Adrenal gland (tissue), 12 donors: ENCODE data around the gene MOSPD2. TPM values are rescaled to one million over a fixed set of nuclear protein-coding genes. Genes with fewer than 3 reads are reported as not detected.

Experiments
- DNase-seq, 7 donors: peaks; one replicate each; pipeline ENCODE4 v3.0.0-alpha.2; 2019 to 2020
- H3K27ac ChIP-seq, 5 donors: fragments of 200-600 bp; sonication (generic) in 4 of 5; 1 replicate in 3 of 5; 2 replicates in 2 of 5; pipeline versions ENCODE4 v1.5.1 to v1.8.0; 2016 to 2020; ENCODE audit warnings: mild to moderate bottlenecking in 1 of 5
- H3K27me3 ChIP-seq: fragments of 200-600 bp; 2 replicates; pipeline ENCODE4 v1.8.0; 2021
- H3K36me3 ChIP-seq, 2 donors: fragments of 200-600 bp; replicated peaks in 1 of 2; 1 replicate in 1 of 2; 2 replicates in 1 of 2; pipeline versions ENCODE4 v1.5.1 to v1.8.0; 2018 to 2022
- H3K4me1 ChIP-seq, 2 donors: fragments of 200-600 bp; replicated peaks in 1 of 2; 1 replicate in 1 of 2; 2 replicates in 1 of 2; pipeline versions ENCODE4 v1.5.1 to v1.8.0; 2018 to 2021
- H3K4me3 ChIP-seq, 4 donors: fragments of 200-600 bp; sonication (generic) in 3 of 4; one replicate each; pipeline ENCODE4 v1.5.1; 2016 to 2018
- H3K9me3 ChIP-seq, 3 donors: fragments of 200-600 bp; sonication (generic) in 1 of 3; replicated peaks in 1 of 3; 1 replicate in 2 of 3; 2 replicates in 1 of 3; pipeline versions ENCODE4 v1.5.1 to v1.8.0; 2016 to 2021
- POLR2A ChIP-seq, 2 donors: fragments of 450-650 bp; IDR thresholded peaks; one replicate each; pipeline ENCODE4 v1.6.1; 2017; ENCODE audit warnings: antibody characterized with exemption in 2 of 2, mild to moderate bottlenecking in 2 of 2, moderate library complexity in 1 of 2
- WGBS, 4 donors: extraction: QIAGEN DNeasy Blood & Tissue Kit in 2 of 4; methylation state at CpG; one replicate each; pipeline versions ENCODE4 v1.1.5 to v1.1.7; 2013 to 2017; 5-methylcytosine and 5-hydroxymethylcytosine counted together
- intact Hi-C, 2 donors: fragments of 100-400 bp; cut with DNase I; formaldehyde crosslinking; loops; one replicate each; pipeline versions ENCODE4 v1.14.1 to v1.15.0; 2022 to 2023
- polyA plus RNA-seq, 3 donors: library from polyadenylated mRNA; stranded (reverse); fragments of 200-250 nt in 2 of 3; fragments of 350-450 nt in 1 of 3; fragmentation: Illumina TruSeq in 1 of 3; extraction: RNeasy Lipid Tissue Mini Kit (QIAGEN cat#74804) in 1 of 3; gene quantifications; one replicate each; pipeline ENCODE4 v1.2.3, GENCODE V29; 2013 to 2014
- total RNA-seq, 9 donors: library from RNA; depleted of rRNA in 4 of 9; stranded (reverse); fragments of >200 nt in 4 of 9; fragments of 120-200 nt in 1 of 9; fragmentation: NEBNext Ultra II Directional in 1 of 9; extraction: Animal tissue kit (Norgen Biotek cat#: 25700) in 1 of 9; gene quantifications; one replicate each; pipeline versions ENCODE4 v1.1.0 to v1.2.4, GENCODE V29; 2013 to 2023
- TF ChIP-seq, protein P1 (sequence below), 6 experiments: fragments of 450-650 bp in 4 of 6; fragments of 200-600 bp in 2 of 6; sonication (generic) in 1 of 6; IDR thresholded peaks; 1 replicate in 5 of 6; 2 replicates in 1 of 6; pipeline versions ENCODE4 v1.5.1 to v1.8.0; 2016 to 2021; ENCODE audit warnings: antibody characterized with exemption in 6 of 6, mild to moderate bottlenecking in 2 of 6, moderate library complexity in 1 of 6
- donor health status: healthy with polysubstance abuse.
- donor health status: Bipolar disorder and iron deficiency.
- donor health status: DM: yes; HTN: yes; CAD: no.
- donor health status: DM: no; HTN: no; CAD: no.
- donor health status: DM: no; HTN: no; CAD: no.
- donor health status: DM: yes; HTN: yes; CAD: no.

MOSPD2 gene
- total and polyA plus RNA-seq, 12 donors = 2.8 to 29.0 (median 12.4) TPM

DNA sequence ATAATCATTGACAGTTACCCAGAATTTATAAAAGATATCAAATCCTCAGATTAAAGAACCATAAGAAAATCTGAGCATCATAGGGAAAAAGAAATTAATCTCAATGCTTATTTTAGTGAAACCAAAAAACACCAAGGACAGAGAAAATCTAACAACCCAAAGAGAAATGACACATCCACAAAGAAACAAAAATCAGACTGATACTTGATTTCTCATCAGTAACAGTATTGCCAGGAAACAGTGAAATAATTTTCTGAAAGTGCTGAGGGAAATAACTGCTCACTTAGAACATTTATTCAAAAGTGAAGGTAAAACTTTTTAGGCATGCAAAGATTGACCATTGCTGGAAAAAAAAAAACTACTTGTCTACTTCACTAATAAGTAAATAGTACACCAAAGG is 10.6 kb downstream of the MOSPD2 start:
- no peaks in the 10 kb centered on the region for H3K27me3 ChIP-seq
- H3K4me3 ChIP-seq = no peak overlapping the region
- TF ChIP-seq POLR2A (IDR thresholded peaks at IDR 0.05) = no peak
- TF ChIP-seq, protein P1, sequence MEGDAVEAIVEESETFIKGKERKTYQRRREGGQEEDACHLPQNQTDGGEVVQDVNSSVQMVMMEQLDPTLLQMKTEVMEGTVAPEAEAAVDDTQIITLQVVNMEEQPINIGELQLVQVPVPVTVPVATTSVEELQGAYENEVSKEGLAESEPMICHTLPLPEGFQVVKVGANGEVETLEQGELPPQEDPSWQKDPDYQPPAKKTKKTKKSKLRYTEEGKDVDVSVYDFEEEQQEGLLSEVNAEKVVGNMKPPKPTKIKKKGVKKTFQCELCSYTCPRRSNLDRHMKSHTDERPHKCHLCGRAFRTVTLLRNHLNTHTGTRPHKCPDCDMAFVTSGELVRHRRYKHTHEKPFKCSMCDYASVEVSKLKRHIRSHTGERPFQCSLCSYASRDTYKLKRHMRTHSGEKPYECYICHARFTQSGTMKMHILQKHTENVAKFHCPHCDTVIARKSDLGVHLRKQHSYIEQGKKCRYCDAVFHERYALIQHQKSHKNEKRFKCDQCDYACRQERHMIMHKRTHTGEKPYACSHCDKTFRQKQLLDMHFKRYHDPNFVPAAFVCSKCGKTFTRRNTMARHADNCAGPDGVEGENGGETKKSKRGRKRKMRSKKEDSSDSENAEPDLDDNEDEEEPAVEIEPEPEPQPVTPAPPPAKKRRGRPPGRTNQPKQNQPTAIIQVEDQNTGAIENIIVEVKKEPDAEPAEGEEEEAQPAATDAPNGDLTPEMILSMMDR (IDR thresholded peaks at IDR 0.05) = no peak
- H3K9me3 ChIP-seq = no peaks in the 10 kb centered on the region
- H3K4me1 ChIP-seq = no peaks in the 10 kb centered on the region
- H3K27ac ChIP-seq = no peak overlapping the region
- intact Hi-C loops = no loop called here
- DNase-seq = no peak
- H3K36me3 ChIP-seq = no peaks in the 10 kb centered on the region

DNA sequence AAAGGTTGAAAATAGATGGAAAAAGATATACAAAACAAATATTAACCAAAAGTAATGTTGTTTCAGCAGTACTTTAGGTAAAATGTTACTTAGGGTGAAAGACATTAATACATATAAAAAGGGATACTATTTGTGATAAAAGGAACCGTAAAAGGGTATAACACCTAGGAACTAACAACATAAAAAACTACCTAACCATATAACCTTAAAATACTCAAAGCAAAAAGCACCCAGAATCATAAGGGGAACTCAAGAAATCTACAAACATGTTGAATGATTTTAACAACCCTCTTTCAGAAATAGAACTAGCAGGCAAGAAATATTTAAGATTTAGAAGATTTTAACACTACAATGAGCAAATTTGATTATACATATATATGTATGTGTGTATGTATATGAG is 11.5 kb downstream of the MOSPD2 start:
- no peak for DNase-seq
- Histone ChIP-seq H3K4me3 (no peak overlapping the region), H3K27ac (no peak overlapping the region), H3K27me3 (no peaks in the 10 kb centered on the region), H3K9me3 (no peaks in the 10 kb centered on the region), H3K4me1 (no peaks in the 10 kb centered on the region), H3K36me3 (no peaks in the 10 kb centered on the region)
- TF ChIP-seq POLR2A (IDR thresholded peaks at IDR 0.05) = no peak
- TF ChIP-seq, protein P1 (IDR thresholded peaks at IDR 0.05) = no peak
- intact Hi-C loops = no loop called here
- 67 to 98% (median 91%) methylated on average over 1 of the region's 1 CpG for WGBS, 4 donors

DNA sequence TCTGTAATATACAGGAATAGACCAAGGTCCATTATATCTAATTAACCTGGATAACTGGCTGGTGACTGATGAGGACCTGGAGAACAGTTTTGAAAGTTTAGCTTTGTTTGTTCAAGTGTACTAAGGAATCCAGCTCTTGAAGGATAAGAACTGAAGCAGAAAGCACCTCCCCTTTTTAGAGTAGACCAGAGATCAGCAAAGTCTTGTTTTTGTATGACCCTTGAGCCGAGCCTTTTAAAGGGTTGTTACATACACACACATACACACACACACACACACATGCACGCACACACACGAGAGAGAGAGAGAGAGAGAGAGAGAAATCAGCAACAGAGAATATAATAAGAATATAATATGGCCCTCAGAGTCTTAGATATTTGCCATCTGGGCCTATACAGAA is 13.0 kb downstream of the MOSPD2 start:
- Histone ChIP-seq H3K27ac (no peak overlapping the region), H3K27me3 (no peaks in the 10 kb centered on the region), H3K4me3 (no peak overlapping the region), H3K4me1 (no peaks in the 10 kb centered on the region), H3K36me3 (no peaks in the 10 kb centered on the region), H3K9me3 (no peaks in the 10 kb centered on the region)
- no peak for TF ChIP-seq POLR2A (IDR thresholded peaks at IDR 0.05)
- TF ChIP-seq, protein P1 (IDR thresholded peaks at IDR 0.05) = no peak
- 68 to 95% (median 88%) methylated on average over 3 of the region's 3 CpGs for WGBS, 4 donors
- DNase-seq = no peak
- intact Hi-C loops = no loop called here

DNA sequence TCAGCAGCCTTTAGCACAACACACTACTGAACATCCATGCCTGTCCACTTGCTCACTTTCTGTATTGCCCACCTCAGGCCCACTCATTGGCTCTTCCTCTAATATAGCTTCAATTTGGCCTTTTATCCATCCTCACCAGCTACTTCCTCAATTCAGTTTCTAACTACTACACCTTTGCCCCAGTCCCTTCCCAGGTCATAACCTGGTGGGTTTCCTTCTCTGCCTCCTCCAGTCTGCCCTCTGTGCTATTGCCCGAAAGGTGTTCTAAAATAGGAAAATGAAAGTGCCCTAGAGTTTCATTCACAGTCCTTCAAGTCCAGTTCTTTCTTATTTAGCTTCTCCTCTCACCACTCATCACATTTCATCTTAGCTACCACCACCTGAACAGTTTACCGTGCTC is 23.1 kb downstream of the MOSPD2 start:
- Histone ChIP-seq H3K27ac (no peak overlapping the region), H3K4me3 (no peak overlapping the region), H3K9me3 (no peaks in the 10 kb centered on the region), H3K27me3 (no peaks in the 10 kb centered on the region), H3K36me3 (no peaks in the 10 kb centered on the region), H3K4me1 (no peaks in the 10 kb centered on the region)
- TF ChIP-seq POLR2A (IDR thresholded peaks at IDR 0.05) = no peak
- TF ChIP-seq, protein P1 (IDR thresholded peaks at IDR 0.05) = no peak
- WGBS, 4 donors = 89 to 91% (median 90%) methylated on average over 2 of the region's 2 CpGs
- intact Hi-C loops = no loop called here
- DNase-seq = no peak
